ENCODE results near the gene STK11IP.

The STK11IP gene

GRCh38 chr2:219596954-219597551 lies 604 bp upstream of the STK11IP start:
- no peaks in the 10 kb centered on the region for H3K27me3 ChIP-seq (ENCODE audit: insufficient read depth, insufficient read length)
- DNase-seq (ENCODE audit: low read depth, low spot score): peak; percentile 30
- H3K9me3 ChIP-seq (ENCODE audit: insufficient read depth, low read length): no peaks in the 10 kb centered on the region
- TF ChIP-seq ZNF274 (IDR thresholded peaks at IDR 0.05; ENCODE audit: low read depth, low read length) (no peak), SUZ12 (IDR thresholded peaks at IDR 0.05; ENCODE audit: extremely low read depth, insufficient read depth, insufficient read length) (no peak), YY1 (IDR thresholded peaks at IDR 0.05; ENCODE audit: insufficient read depth, insufficient read length) (no peak)
- peak overlapping the region; percentile 63 for H3K4me3 ChIP-seq (ENCODE audit: insufficient read length, low read depth)
- H3K36me3 ChIP-seq (ENCODE audit: insufficient read depth, insufficient read length, low read length): peaks cover 12% of the 10 kb centered on the region
- peak overlapping the region; percentile 89 for H3K9ac ChIP-seq (ENCODE audit: insufficient read length, low read depth)
- peaks cover 6% of the 10 kb centered on the region for H3K4me1 ChIP-seq (ENCODE audit: insufficient read depth, insufficient read length)

GRCh38 chr2:219598308-219599078 lies 836 bp downstream of the STK11IP start:
- H3K27me3 ChIP-seq (ENCODE audit: insufficient read depth, insufficient read length): no peaks in the 10 kb centered on the region
- H3K4me3 ChIP-seq (ENCODE audit: insufficient read length, low read depth): peak overlapping the region; percentile 63
- DNase-seq (ENCODE audit: low read depth, low spot score): no peak
- TF ChIP-seq ZNF274 (IDR thresholded peaks at IDR 0.05; ENCODE audit: low read depth, low read length) (no peak), SUZ12 (IDR thresholded peaks at IDR 0.05; ENCODE audit: extremely low read depth, insufficient read depth, insufficient read length) (no peak), YY1 (IDR thresholded peaks at IDR 0.05; ENCODE audit: insufficient read depth, insufficient read length) (no peak)
- H3K4me1 ChIP-seq (ENCODE audit: insufficient read depth, insufficient read length): peaks cover 6% of the 10 kb centered on the region
- peak overlapping the region; percentile 89 for H3K9ac ChIP-seq (ENCODE audit: insufficient read length, low read depth)
- peaks cover 20% of the 10 kb centered on the region for H3K36me3 ChIP-seq (ENCODE audit: insufficient read depth, insufficient read length, low read length)
- H3K9me3 ChIP-seq (ENCODE audit: insufficient read depth, low read length): no peaks in the 10 kb centered on the region

- H3K27me3 ChIP-seq (ENCODE audit: insufficient read depth, insufficient read length): no peaks in the 10 kb centered on the region
- H3K4me3 ChIP-seq (ENCODE audit: insufficient read length, low read depth): no peak overlapping the region
- peaks cover 60% of the 10 kb centered on the region for H3K36me3 ChIP-seq (ENCODE audit: insufficient read depth, insufficient read length, low read length)
- H3K9ac ChIP-seq (ENCODE audit: insufficient read length, low read depth): no peak overlapping the region
- no peaks in the 10 kb centered on the region for H3K9me3 ChIP-seq (ENCODE audit: insufficient read depth, low read length)
- peaks cover 3% of the 10 kb centered on the region for H3K4me1 ChIP-seq (ENCODE audit: insufficient read depth, insufficient read length)
- TF ChIP-seq YY1 (IDR thresholded peaks at IDR 0.05; ENCODE audit: insufficient read depth, insufficient read length) (no peak), SUZ12 (IDR thresholded peaks at IDR 0.05; ENCODE audit: extremely low read depth, insufficient read depth, insufficient read length) (no peak), ZNF274 (IDR thresholded peaks at IDR 0.05; ENCODE audit: low read depth, low read length) (no peak)
- DNase-seq (ENCODE audit: low read depth, low spot score): no peak
These were observed 6.1 kb downstream of the STK11IP start for GRCh38 chr2:219603771-219604170.

GRCh38 chr2:219605607-219605954 lies 7.9 kb downstream of the STK11IP start:
- Histone ChIP-seq H3K9me3 (ENCODE audit: insufficient read depth, low read length) (no peaks in the 10 kb centered on the region), H3K27me3 (ENCODE audit: insufficient read depth, insufficient read length) (no peaks in the 10 kb centered on the region), H3K4me1 (ENCODE audit: insufficient read depth, insufficient read length) (peaks cover 6% of the 10 kb centered on the region), H3K36me3 (ENCODE audit: insufficient read depth, insufficient read length, low read length) (peaks cover 71% of the 10 kb centered on the region), H3K9ac (ENCODE audit: insufficient read length, low read depth) (no peak overlapping the region), H3K4me3 (ENCODE audit: insufficient read length, low read depth) (no peak overlapping the region)
- TF ChIP-seq ZNF274 (IDR thresholded peaks at IDR 0.05; ENCODE audit: low read depth, low read length) (no peak), SUZ12 (IDR thresholded peaks at IDR 0.05; ENCODE audit: extremely low read depth, insufficient read depth, insufficient read length) (no peak), YY1 (IDR thresholded peaks at IDR 0.05; ENCODE audit: insufficient read depth, insufficient read length) (no peak)
- no peak for DNase-seq (ENCODE audit: low read depth, low spot score)

- Histone ChIP-seq H3K4me1 (ENCODE audit: insufficient read depth, insufficient read length) (peaks cover 8% of the 10 kb centered on the region), H3K27me3 (ENCODE audit: insufficient read depth, insufficient read length) (no peaks in the 10 kb centered on the region), H3K9me3 (ENCODE audit: insufficient read depth, low read length) (no peaks in the 10 kb centered on the region), H3K36me3 (ENCODE audit: insufficient read depth, insufficient read length, low read length) (peaks cover 75% of the 10 kb centered on the region), H3K4me3 (ENCODE audit: insufficient read length, low read depth) (no peak overlapping the region), H3K9ac (ENCODE audit: insufficient read length, low read depth) (no peak overlapping the region)
- DNase-seq (ENCODE audit: low read depth, low spot score): no peak
- TF ChIP-seq YY1 (IDR thresholded peaks at IDR 0.05; ENCODE audit: insufficient read depth, insufficient read length): no peak
- no peak for TF ChIP-seq SUZ12 (IDR thresholded peaks at IDR 0.05; ENCODE audit: extremely low read depth, insufficient read depth, insufficient read length)
- no peak for TF ChIP-seq ZNF274 (IDR thresholded peaks at IDR 0.05; ENCODE audit: low read depth, low read length)
These were observed 10.3 kb downstream of the STK11IP start for GRCh38 chr2:219607931-219608330.

GRCh38 chr2:219608399-219608964 lies 10.8 kb downstream of the STK11IP start:
- no peak for TF ChIP-seq ZNF274 (IDR thresholded peaks at IDR 0.05; ENCODE audit: low read depth, low read length)
- no peak for TF ChIP-seq YY1 (IDR thresholded peaks at IDR 0.05; ENCODE audit: insufficient read depth, insufficient read length)
- TF ChIP-seq SUZ12 (IDR thresholded peaks at IDR 0.05; ENCODE audit: extremely low read depth, insufficient read depth, insufficient read length): no peak
- no peak overlapping the region for H3K4me3 ChIP-seq (ENCODE audit: insufficient read length, low read depth)
- H3K36me3 ChIP-seq (ENCODE audit: insufficient read depth, insufficient read length, low read length): peaks cover 76% of the 10 kb centered on the region

GRCh38 chr2:219609149-219609750 lies 11.6 kb downstream of the STK11IP start:
- DNase-seq (ENCODE audit: low read depth, low spot score): no peak
- Histone ChIP-seq H3K27me3 (ENCODE audit: insufficient read depth, insufficient read length) (no peaks in the 10 kb centered on the region), H3K4me3 (ENCODE audit: insufficient read length, low read depth) (no peak overlapping the region), H3K9me3 (ENCODE audit: insufficient read depth, low read length) (no peaks in the 10 kb centered on the region), H3K36me3 (ENCODE audit: insufficient read depth, insufficient read length, low read length) (peaks cover 77% of the 10 kb centered on the region), H3K4me1 (ENCODE audit: insufficient read depth, insufficient read length) (peaks cover 9% of the 10 kb centered on the region), H3K9ac (ENCODE audit: insufficient read length, low read depth) (no peak overlapping the region)
- TF ChIP-seq ZNF274 (IDR thresholded peaks at IDR 0.05; ENCODE audit: low read depth, low read length) (no peak), YY1 (IDR thresholded peaks at IDR 0.05; ENCODE audit: insufficient read depth, insufficient read length) (no peak), SUZ12 (IDR thresholded peaks at IDR 0.05; ENCODE audit: extremely low read depth, insufficient read depth, insufficient read length) (no peak)

More at GRCh38 chr2:219608399-219608964, 10.8 kb downstream of the STK11IP start:
- no peak for DNase-seq (ENCODE audit: low read depth, low spot score)
- Histone ChIP-seq H3K9me3 (ENCODE audit: insufficient read depth, low read length) (no peaks in the 10 kb centered on the region), H3K27me3 (ENCODE audit: insufficient read depth, insufficient read length) (no peaks in the 10 kb centered on the region), H3K9ac (ENCODE audit: insufficient read length, low read depth) (no peak overlapping the region), H3K4me1 (ENCODE audit: insufficient read depth, insufficient read length) (peaks cover 9% of the 10 kb centered on the region)

Measured in NT2/D1 (cell line).